GM21723 (cell line): ENCODE data around the gene CILP.
"Not testable (repeated sequence)": the region's sequence is repeated elsewhere in the genome, so short reads cannot be mapped to it uniquely, and the experiment has no call there.

Experiments
- ATAC-seq: cut with Tn5 transposase; IDR thresholded peaks from one replicate; pipeline ENCODE4 v1.9.1; 2021; ENCODE audit warnings: mild to moderate bottlenecking, moderate library complexity; ENCODE audit not compliant: unreplicated experiment

CILP gene, protein sequence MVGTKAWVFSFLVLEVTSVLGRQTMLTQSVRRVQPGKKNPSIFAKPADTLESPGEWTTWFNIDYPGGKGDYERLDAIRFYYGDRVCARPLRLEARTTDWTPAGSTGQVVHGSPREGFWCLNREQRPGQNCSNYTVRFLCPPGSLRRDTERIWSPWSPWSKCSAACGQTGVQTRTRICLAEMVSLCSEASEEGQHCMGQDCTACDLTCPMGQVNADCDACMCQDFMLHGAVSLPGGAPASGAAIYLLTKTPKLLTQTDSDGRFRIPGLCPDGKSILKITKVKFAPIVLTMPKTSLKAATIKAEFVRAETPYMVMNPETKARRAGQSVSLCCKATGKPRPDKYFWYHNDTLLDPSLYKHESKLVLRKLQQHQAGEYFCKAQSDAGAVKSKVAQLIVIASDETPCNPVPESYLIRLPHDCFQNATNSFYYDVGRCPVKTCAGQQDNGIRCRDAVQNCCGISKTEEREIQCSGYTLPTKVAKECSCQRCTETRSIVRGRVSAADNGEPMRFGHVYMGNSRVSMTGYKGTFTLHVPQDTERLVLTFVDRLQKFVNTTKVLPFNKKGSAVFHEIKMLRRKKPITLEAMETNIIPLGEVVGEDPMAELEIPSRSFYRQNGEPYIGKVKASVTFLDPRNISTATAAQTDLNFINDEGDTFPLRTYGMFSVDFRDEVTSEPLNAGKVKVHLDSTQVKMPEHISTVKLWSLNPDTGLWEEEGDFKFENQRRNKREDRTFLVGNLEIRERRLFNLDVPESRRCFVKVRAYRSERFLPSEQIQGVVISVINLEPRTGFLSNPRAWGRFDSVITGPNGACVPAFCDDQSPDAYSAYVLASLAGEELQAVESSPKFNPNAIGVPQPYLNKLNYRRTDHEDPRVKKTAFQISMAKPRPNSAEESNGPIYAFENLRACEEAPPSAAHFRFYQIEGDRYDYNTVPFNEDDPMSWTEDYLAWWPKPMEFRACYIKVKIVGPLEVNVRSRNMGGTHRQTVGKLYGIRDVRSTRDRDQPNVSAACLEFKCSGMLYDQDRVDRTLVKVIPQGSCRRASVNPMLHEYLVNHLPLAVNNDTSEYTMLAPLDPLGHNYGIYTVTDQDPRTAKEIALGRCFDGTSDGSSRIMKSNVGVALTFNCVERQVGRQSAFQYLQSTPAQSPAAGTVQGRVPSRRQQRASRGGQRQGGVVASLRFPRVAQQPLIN

DNA sequence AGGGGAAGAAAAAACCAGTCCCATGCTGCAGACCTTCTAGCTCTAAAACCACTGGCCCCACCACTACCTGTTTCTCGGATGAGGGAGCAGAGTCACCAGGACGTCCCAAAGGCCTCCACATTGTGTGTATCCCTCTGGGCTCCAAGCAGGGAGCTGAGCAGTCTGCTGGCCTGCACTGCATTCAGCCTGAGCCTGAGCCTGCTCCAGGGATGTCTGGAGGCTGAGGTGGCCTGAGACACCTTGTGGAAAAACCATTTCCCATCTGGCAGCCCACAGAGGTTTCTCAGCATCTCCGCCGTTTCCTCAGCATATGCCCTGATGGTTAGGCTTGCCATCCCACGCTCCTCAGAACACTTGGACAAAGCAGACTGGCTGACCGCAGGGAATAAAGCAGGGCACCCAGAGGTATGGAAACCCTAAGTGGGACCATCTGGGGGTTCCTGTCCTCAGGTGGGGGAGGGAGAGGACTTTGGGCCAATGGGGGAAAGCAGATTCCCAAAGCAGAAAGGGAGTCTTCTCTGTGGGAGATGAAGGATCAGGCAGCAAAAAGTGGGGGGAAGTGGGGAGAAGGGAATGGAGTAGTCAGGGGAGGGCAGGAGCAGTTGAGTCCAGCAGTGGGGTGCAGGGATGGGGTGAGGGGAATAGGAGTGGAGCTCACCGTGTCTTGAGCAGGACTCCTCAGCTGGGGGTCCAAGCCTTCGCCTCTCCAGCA, at the start of gene CILP:
CILP (minus strand) TSS at position 704 of the 712 bp plus-strand sequence. CDS start 1,718 bp downstream, outside the sequence.
- no peak for ATAC-seq

GRCh38 chr15:65260968-65261367, 49.7 kb upstream of the CILP start:
- ATAC-seq, result no peak

DNA sequence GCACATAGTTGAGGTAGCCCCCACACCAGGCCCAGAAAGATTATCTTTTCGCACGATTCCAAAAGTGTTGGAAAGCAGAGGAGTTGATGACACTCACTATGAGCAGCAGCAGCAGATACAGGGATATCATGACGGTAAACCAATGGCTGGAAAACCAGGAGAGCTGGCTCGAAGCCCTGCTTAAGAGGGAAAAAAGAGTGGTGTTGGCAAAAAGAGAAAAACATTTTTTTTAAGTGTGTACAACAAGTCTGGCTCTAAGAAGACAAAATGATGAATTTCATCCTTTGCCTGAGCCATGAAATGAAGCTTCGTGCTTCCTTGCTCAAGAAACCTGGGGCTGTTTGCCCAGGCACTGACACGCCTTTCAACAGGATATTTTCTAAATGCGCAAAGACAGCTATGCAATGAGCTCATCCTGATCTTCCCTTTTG, 48.1 kb upstream of the CILP start:
- no peak for ATAC-seq

GRCh38 chr15:65258375-65259262, 47.3 kb upstream of the CILP start:
- no peak for ATAC-seq

DNA sequence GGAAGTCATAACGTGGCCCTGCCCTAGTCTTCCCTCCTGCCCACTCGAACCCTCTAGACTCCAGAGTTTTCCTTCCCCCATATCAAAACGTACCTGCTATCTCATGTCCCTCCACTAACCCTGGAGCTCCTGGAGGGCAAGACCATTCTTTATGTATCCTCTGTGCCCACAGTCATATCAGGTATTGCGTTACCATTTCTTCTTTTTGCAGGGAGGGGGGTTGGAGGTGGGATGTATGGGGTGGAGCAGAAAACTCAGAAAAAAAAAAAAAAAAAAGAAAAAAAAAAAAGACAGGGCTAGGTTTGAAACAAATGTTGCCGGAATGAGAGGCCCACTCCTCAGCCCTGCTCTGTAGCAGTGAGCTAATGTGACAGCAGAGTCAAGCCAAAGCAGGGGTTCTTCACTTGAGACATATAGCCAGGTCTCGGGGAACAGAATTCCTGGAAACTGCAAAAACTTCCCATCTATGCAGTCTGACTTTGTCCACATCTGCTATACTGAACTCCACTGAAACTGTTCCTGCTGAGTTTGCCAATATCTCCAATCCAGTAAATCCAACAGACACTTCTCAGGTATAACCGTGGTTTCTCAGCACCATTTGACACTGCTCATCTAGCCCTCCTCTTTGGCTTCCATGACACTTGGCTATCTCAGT, 44.3 kb upstream of the CILP start:
- ATAC-seq, result no peak

GRCh38 chr15:65254758-65255157, 43.5 kb upstream of the CILP start:
- ATAC-seq, result no peak

DNA sequence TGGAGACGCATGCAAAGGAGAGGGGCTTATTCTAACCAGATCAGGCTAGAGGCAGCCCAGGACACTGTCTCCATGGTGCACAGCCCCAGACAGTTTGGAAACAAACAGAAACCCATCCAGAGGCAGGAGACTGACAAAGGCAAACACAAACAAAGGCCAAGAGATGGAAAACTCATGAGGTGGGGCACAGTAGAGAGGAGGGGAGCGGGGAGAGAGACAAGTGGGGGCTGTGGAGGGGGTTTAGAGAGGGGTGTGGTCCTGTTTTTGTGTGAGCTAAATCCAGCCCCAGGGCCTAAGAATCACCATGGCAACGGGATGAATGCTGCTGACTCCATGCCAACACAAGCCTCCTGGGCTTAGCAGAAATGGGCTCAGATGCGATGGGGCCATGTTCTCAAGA, 43.1 kb upstream of the CILP start:
- no peak for ATAC-seq

DNA sequence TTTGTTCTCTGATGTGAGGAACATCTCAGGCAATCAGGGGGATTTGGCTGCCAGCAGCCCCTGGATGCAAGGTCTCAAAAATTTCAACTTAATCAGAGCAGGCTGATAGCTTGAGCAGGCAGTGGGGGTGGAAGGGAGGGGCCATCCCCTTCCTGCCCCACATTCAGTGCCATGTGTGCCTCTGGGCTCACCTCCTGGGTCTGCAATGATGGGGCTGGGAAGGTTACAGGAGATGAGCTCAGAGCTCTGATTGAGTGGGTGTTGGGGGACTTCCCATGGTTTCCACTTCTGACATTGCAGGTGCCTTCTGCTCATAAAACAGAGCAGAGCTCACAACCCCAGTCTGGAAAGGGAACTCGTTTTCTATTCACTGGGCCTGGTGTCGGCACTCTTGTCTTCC, 38.4 kb upstream of the CILP start:
- no peak for ATAC-seq

DNA sequence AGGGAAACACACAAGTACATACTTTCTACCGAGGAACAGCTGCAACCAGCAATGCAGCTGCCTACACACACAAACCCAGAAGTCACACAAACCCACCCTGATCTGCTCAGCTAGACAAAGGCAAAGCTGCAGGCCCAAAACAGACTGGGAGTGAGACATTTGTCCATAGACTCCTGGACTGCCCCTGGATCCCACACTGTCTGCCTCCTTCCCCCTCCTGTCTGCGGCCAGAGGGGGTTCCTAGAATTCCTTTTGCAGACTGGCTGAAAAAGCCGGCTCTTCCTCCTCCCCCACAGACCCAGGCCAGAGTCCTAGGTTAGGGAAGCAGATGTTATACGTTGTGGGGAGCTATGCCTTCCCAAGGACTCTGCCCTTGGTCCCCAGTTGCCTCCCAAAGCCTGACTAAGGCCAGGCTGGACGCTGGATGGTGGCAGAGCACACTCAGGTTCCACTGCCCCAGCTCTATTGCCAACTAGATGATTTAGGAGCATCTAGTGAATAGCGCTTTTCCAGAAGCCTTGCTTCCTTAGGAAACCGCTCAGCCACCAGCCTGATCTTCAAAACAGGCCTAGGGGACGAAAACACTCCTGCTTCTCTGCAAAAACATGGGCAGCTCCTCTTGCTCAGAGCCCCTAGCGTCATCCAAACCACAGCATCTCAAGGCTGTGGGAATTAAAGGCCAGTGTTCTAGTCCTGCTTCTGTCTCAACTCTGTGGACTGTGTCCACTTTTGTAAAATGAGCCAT, 37.4 kb upstream of the CILP start:
- ATAC-seq, result no peak

DNA sequence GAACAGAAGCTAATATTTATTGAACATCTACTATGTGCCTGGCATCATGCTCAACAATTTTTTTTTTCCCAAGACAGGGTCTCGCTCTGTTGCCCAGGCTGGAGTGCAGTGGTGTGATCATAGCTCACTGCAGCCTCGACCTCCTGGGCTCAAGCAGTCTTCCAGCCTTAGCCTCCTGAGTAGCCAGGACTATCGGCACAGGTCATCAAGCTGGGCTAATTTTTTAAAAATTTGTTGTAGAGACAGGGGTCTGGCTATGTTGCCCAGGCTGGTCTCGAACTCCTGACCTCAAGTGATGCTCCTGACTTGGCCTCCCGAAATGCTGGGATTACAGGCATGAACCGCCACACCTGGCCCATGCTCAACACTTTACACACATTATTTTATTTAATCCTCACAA, 35.7 kb upstream of the CILP start:
- no peak for ATAC-seq

DNA sequence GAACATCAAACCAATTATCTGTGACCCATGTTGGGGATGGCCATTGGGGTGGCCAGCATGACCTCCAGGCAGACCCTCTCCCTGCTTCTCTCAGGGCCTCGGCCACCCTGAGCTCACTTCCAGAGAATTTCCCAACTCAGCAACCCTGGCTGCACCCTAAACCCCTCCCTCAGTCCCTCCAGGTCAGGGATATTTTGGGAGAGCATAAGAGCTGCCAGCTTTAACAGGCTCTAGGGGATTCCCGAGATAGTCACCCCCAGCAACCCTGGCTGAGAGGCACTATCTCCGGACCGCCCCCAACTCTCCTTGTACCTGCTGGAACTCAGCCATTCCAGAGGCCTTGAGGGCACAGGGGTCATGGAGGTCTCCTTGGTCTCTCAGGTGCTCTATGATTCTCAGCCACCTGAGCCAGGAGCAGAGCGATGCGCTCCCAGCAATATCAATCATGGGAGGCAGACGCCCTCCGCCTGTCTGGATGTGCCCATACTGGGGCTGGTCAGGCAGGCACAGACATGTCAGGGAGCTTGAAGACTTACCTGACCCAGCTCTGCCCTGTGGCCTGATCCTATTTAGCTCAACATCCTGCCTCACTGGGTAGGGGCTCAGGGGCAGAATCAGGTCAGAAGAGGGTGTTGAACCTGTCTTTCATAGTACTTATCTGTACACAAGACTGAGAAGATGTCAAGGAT, 34.9 kb upstream of the CILP start:
- ATAC-seq, result no peak

- ATAC-seq, result no peak
Measured at GRCh38 chr15:65245096-65245856, 34.0 kb upstream of the CILP start.

DNA sequence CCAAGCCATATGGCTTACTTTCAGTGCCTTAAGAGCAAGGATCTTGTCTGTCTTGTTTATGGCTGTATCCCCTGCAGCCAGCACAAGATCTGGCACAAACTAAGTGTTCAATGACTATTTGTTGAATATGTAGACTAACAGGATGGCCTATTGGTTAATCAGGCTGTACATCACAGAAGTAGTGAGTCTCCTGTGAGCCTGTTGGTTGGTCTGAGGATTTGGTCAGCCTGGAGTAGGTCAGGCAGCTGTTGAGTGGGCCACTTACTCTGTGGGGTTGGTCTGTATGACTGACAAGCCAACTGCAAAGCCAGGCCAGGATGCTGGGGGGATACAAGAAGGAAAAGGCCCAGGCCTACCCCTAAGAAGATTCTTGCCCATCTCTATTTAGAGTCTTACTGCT, 33.4 kb upstream of the CILP start:
- ATAC-seq, result no peak

GRCh38 chr15:65236443-65236842, 25.2 kb upstream of the CILP start:
- ATAC-seq, result not testable (repeated sequence)

DNA sequence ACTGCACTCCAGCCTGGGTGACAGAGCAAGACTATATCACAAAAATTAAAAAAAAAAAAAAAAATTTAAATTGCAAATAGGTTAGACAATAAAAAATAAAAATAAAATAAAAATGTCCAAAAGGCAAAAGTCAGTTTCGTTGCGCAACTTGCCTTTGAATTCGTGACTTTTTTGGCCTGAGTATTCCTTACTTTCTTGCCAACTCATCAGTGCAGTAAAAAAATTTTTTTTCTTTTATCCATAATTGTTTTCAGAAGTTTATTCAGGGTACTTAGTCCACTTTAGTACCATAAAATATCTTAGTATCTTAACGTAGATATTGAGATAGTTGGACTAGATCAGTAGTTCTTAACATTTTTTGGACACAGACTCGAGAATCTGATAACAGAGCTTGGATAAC, 22.4 kb upstream of the CILP start:
- ATAC-seq, result no peak

DNA sequence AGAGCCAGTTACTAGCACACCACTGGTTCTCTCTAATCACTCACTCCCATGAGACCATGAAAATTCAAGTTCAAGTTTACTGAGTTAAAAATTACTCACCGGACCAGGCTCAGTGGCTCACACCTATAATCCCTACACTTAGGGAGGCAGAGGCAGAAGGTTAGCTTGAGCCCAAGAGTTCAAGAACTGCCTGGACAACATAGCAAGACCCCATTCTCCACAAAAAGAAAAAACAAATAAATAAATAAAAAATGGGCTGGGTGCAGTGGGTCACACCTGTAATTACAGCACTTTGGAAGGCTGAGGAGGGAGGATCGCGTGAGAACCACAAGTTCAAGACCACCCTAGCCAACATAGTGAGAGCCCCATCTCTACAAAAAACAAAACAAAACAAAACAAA, 21.2 kb upstream of the CILP start:
- no peak for ATAC-seq

- no peak for ATAC-seq
Measured at GRCh38 chr15:65231306-65231705, 20.0 kb upstream of the CILP start.
